PC-9 (cell line): ENCODE results near the gene GRAMD2A.

Experiments
- EZH2 ChIP-seq: fragments of 200-600 bp; sonication (generic); IDR thresholded peaks from 2 replicates; pipeline ENCODE4 v1.8.0; 2017; ENCODE audit warnings: antibody characterized with exemption, low read depth
- TF ChIP-seq, protein P1 (sequence below): fragments of 200-600 bp; sonication (generic); conservative IDR thresholded peaks from 2 replicates; pipeline ENCODE4 v1.6.1; 2017; ENCODE audit warnings: mixed run types, antibody characterized with exemption, mild to moderate bottlenecking, moderate library complexity

DNA sequence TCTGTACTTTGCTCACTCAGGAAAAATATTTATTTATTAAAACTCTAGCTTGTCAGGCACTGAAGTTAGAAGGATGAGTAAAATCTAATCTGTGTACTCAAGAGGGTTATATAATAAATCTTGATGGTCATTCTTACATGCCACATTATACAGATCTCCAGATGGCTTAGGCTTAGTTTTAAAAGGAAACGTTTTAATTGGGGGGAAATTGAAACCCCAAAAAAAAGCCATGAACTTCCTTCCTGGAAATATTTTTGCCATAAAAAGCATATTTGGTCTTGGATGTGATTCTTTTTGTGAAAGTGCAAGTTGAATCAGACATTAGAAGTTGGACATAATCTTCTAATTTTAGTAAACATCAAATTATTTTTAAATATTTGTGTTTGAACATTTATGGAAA lies 73.4 kb downstream of the GRAMD2A start:
- TF ChIP-seq, protein P1, sequence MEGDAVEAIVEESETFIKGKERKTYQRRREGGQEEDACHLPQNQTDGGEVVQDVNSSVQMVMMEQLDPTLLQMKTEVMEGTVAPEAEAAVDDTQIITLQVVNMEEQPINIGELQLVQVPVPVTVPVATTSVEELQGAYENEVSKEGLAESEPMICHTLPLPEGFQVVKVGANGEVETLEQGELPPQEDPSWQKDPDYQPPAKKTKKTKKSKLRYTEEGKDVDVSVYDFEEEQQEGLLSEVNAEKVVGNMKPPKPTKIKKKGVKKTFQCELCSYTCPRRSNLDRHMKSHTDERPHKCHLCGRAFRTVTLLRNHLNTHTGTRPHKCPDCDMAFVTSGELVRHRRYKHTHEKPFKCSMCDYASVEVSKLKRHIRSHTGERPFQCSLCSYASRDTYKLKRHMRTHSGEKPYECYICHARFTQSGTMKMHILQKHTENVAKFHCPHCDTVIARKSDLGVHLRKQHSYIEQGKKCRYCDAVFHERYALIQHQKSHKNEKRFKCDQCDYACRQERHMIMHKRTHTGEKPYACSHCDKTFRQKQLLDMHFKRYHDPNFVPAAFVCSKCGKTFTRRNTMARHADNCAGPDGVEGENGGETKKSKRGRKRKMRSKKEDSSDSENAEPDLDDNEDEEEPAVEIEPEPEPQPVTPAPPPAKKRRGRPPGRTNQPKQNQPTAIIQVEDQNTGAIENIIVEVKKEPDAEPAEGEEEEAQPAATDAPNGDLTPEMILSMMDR, result no peak
- TF ChIP-seq EZH2, result no peak
